HG02588 (cell line): ENCODE data around the gene STK24.

Source experiments
- ATAC-seq: cut with Tn5 transposase; IDR thresholded peaks from one replicate; pipeline ENCODE4 v1.9.1; 2021; ENCODE audit warnings: mild to moderate bottlenecking, moderate library complexity; ENCODE audit not compliant: unreplicated experiment

Gene STK24

GRCh38 chr13:98396071-98396710 lies 180.7 kb downstream of the STK24 start:
- no peak for ATAC-seq
